H1 (cell line): ENCODE measurements around the gene ZBTB20. TPM values are rescaled to one million over a fixed set of nuclear protein-coding genes. Genes with fewer than 3 reads are reported as not detected.

Experiments
- CTCF ChIA-PET: fragments of 300-600 bp; sonication (Branson Sonifier 250); formaldehyde crosslinking; loops from one replicate; lab custom pipeline; 2021; ENCODE audit not compliant: partially characterized antibody; lab: Charles Lee
- POLR2A ChIA-PET: fragments of 300-600 bp; sonication (Branson Sonifier 250); formaldehyde crosslinking; loops from one replicate; lab custom pipeline; 2021; ENCODE audit warnings: inconsistent platforms; ENCODE audit not compliant: partially characterized antibody; lab: Charles Lee
- DNase-seq, 2 experiments: peaks; one replicate each; pipeline versions ENCODE4 v3.0.0 to v3.0.0-alpha.2; 2010 to 2022; ENCODE audit warnings: low spot score in 2 of 2, low read depth in 1 of 2, mixed read lengths in 1 of 2
- FAIRE-seq: peaks from 2 replicates; lab custom pipeline; 2011; peaks lifted over from hg19 to GRCh38; lab: Jason Lieb, UNC
- H2AFZ ChIP-seq: 2 replicates; pipeline ENCODE4 v1.8.1; 2012; ENCODE audit warnings: low read length, inconsistent platforms
- H2AK5ac ChIP-seq: 2 replicates; pipeline ENCODE4 v1.6.1; 2013; ENCODE audit warnings: low read depth, low read length
- H2BK120ac ChIP-seq: replicated peaks from 2 replicates; pipeline ENCODE3; 2013; ENCODE audit warnings: low read depth, low read length, inconsistent platforms
- H2BK12ac ChIP-seq: 2 replicates; pipeline ENCODE4 v1.6.1; 2013; ENCODE audit warnings: low read depth, low read length
- H2BK15ac ChIP-seq: 2 replicates; pipeline ENCODE4 v1.6.1; 2013; ENCODE audit warnings: low read length
- H2BK20ac ChIP-seq: 2 replicates; pipeline ENCODE4 v1.6.1; 2013; ENCODE audit warnings: low read length
- H2BK5ac ChIP-seq: 2 replicates; pipeline ENCODE4 v1.6.1; 2013; ENCODE audit warnings: low read depth, low read length
- H3K14ac ChIP-seq: 2 replicates; pipeline ENCODE4 v1.6.1; 2013; ENCODE audit warnings: inconsistent platforms; ENCODE audit not compliant: insufficient read length
- H3K18ac ChIP-seq: 2 replicates; pipeline ENCODE4 v1.6.1; 2013; ENCODE audit warnings: low read length; ENCODE audit errors: extremely low read depth
- H3K23ac ChIP-seq: 2 replicates; pipeline ENCODE4 v1.6.1; 2013; ENCODE audit warnings: inconsistent platforms; ENCODE audit not compliant: insufficient read length
- H3K23me2 ChIP-seq: 2 replicates; pipeline ENCODE4 v1.6.1; 2013; ENCODE audit warnings: low read depth, low read length
- H3K27ac ChIP-seq: 2 replicates; pipeline ENCODE4 v1.6.1; 2011; ENCODE audit warnings: low read depth, low read length, inconsistent platforms
- H3K27me3 ChIP-seq, 4 experiments: replicated peaks in 1 of 4; 1 replicate in 1 of 4; 2 replicates in 3 of 4; pipeline versions ENCODE4 v1.6.1 to v1.8.1; 2011 to 2013; ENCODE audit warnings: low read length in 3 of 4, mild to moderate bottlenecking in 3 of 4, inconsistent platforms in 2 of 4, mixed read lengths in 2 of 4, moderate library complexity in 1 of 4; ENCODE audit not compliant: control insufficient read depth in 3 of 4, insufficient read depth in 3 of 4; ENCODE audit errors: extremely low read depth in 1 of 4
- H3K36me3 ChIP-seq, 4 experiments: 2 replicates each; pipeline versions ENCODE4 v1.6.1 to v1.8.1; 2011 to 2013; ENCODE audit warnings: mild to moderate bottlenecking in 4 of 4, low read length in 3 of 4, moderate library complexity in 2 of 4, control low read depth in 1 of 4, inconsistent platforms in 1 of 4; ENCODE audit not compliant: insufficient read depth in 4 of 4, control insufficient read depth in 2 of 4
- H3K4ac ChIP-seq: replicated peaks from 2 replicates; pipeline ENCODE3; 2013; ENCODE audit warnings: low read length, low read depth, mixed read lengths, inconsistent platforms; ENCODE audit not compliant: insufficient read length
- H3K4me1 ChIP-seq, 4 experiments: replicated peaks in 1 of 4; 1 replicate in 1 of 4; 2 replicates in 3 of 4; pipeline versions ENCODE4 v1.6.1 to v1.8.1; 2011 to 2013; ENCODE audit warnings: low read length in 3 of 4, inconsistent platforms in 2 of 4, mixed read lengths in 1 of 4; ENCODE audit not compliant: insufficient read depth in 4 of 4, control insufficient read depth in 3 of 4
- H3K4me2 ChIP-seq, 2 experiments: 2 replicates each; pipeline versions ENCODE4 v1.6.1 to v1.8.1; 2011 to 2013; ENCODE audit warnings: low read depth in 2 of 2, low read length in 2 of 2, control low read depth in 1 of 2, inconsistent platforms in 1 of 2, mild to moderate bottlenecking in 1 of 2; ENCODE audit not compliant: insufficient read depth in 1 of 2
- H3K4me3 ChIP-seq, 4 experiments: fragments of 200-600, 300-600 bp in 1 of 4; sonication (generic), shearing (Covaris generic), sonication (Bioruptor Twin) in 1 of 4; 2 replicates each; pipeline versions ENCODE4 v1.5.1 to v1.8.1; 2011 to 2016; ENCODE audit warnings: low read length in 4 of 4, low read depth in 3 of 4, control low read depth in 2 of 4, inconsistent platforms in 2 of 4, mild to moderate bottlenecking in 2 of 4, mixed read lengths in 1 of 4, moderate library complexity in 1 of 4; ENCODE audit not compliant: insufficient read depth in 2 of 4; ENCODE audit errors: extremely low read depth in 1 of 4
- H3K56ac ChIP-seq: replicated peaks from 2 replicates; pipeline ENCODE3; 2013; ENCODE audit warnings: low read depth, mild to moderate bottlenecking, mixed read lengths, low read length, inconsistent platforms; ENCODE audit not compliant: insufficient read length
- H3K79me1 ChIP-seq: 2 replicates; pipeline ENCODE4 v1.6.1; 2013; ENCODE audit warnings: low read depth, low read length, control low read depth
- H3K79me2 ChIP-seq, 2 experiments: 2 replicates each; pipeline versions ENCODE4 v1.6.1 to v1.8.1; 2012 to 2013; ENCODE audit warnings: low read length in 2 of 2, mild to moderate bottlenecking in 2 of 2, inconsistent platforms in 1 of 2; ENCODE audit not compliant: insufficient read depth in 2 of 2, control insufficient read depth in 1 of 2
- H3K9ac ChIP-seq, 4 experiments: replicated peaks in 1 of 4; 1 replicate in 1 of 4; 2 replicates in 3 of 4; pipeline versions ENCODE4 v1.6.1 to v1.8.1; 2011 to 2013; ENCODE audit warnings: low read depth in 3 of 4, low read length in 3 of 4, control low read depth in 2 of 4, mild to moderate bottlenecking in 2 of 4, moderate library complexity in 2 of 4, inconsistent platforms in 1 of 4; ENCODE audit errors: extremely low read depth in 1 of 4
- H3K9me3 ChIP-seq, 2 experiments: 2 replicates each; pipeline versions ENCODE4 v1.6.1 to v1.8.1; 2012 to 2013; ENCODE audit warnings: mild to moderate bottlenecking in 2 of 2, moderate library complexity in 2 of 2, control low read depth in 1 of 2, inconsistent platforms in 1 of 2, low read depth in 1 of 2, low read length in 1 of 2, mixed read lengths in 1 of 2; ENCODE audit not compliant: insufficient read depth in 2 of 2
- H4K20me1 ChIP-seq, 2 experiments: replicated peaks in 1 of 2; 2 replicates each; pipeline versions ENCODE3 to v1.8.1; 2011 to 2013; ENCODE audit warnings: inconsistent platforms in 2 of 2, low read length in 2 of 2, mild to moderate bottlenecking in 1 of 2; ENCODE audit not compliant: insufficient read depth in 2 of 2, control insufficient read depth in 1 of 2
- H4K5ac ChIP-seq: 2 replicates; pipeline ENCODE4 v1.6.1; 2013; ENCODE audit warnings: low read length, low read depth, mixed read lengths, inconsistent platforms; ENCODE audit not compliant: insufficient read length
- H4K8ac ChIP-seq: 2 replicates; pipeline ENCODE4 v1.8.0; 2013; ENCODE audit warnings: mild to moderate bottlenecking, moderate library complexity, low read length, inconsistent platforms; ENCODE audit not compliant: insufficient read depth; ENCODE audit errors: extremely low read depth
- H4K91ac ChIP-seq: replicated peaks from 2 replicates; pipeline ENCODE3; 2013; ENCODE audit warnings: low read length, mixed read lengths, inconsistent platforms; ENCODE audit not compliant: insufficient read length
- CHD1 ChIP-seq: IDR thresholded peaks from 2 replicates; pipeline ENCODE4 v1.6.1; 2012; ENCODE audit warnings: low read depth, low read length, improper control_type of control experiment
- GABPA ChIP-seq: IDR thresholded peaks from 2 replicates; pipeline ENCODE4 v1.6.1; 2011; ENCODE audit warnings: mild to moderate bottlenecking, low read length, moderate library complexity, borderline replicate concordance; ENCODE audit not compliant: insufficient read depth
- HDAC2 ChIP-seq, 2 experiments: fragments of 300-600 bp in 1 of 2; sonication (generic) in 1 of 2; IDR thresholded peaks; 2 replicates each; pipeline ENCODE4 v1.6.1; 2011 to 2012; ENCODE audit warnings: low read depth in 2 of 2, low read length in 2 of 2, mild to moderate bottlenecking in 2 of 2, moderate library complexity in 2 of 2, borderline replicate concordance in 1 of 2, inconsistent platforms in 1 of 2
- SP2 ChIP-seq: IDR thresholded peaks from 2 replicates; pipeline ENCODE4 v1.6.1; 2012; ENCODE audit warnings: mild to moderate bottlenecking, low read length, inconsistent platforms
- TAF7 ChIP-seq: optimal IDR thresholded peaks from 2 replicates; pipeline ENCODE3; 2011; ENCODE audit warnings: low read depth, mild to moderate bottlenecking, inconsistent platforms, low read length, moderate library complexity, borderline replicate concordance
- polyA plus RNA-seq, 7 experiments: library from polyadenylated mRNA; depleted of rRNA in 3 of 7; stranded (reverse) in 5 of 7; unstranded in 2 of 7; fragments of >200 nt in 5 of 7; fragments of 200-250 nt in 2 of 7; gene quantifications; 1 replicate in 5 of 7; 2 replicates in 1 of 7; 4 replicates in 1 of 7; pipeline versions ENCODE4 v1.2.1 to v1.2.3, GENCODE V29; 2011 to 2013; ENCODE audit warnings: missing spikeins in 2 of 7, mixed read lengths in 2 of 7
- total RNA-seq: library from RNA; stranded (reverse); fragmentation: NEBNext Ultra II Directional; extraction: Animal tissue kit (Norgen Biotek cat#: 25700); gene quantifications from 2 replicates; pipeline ENCODE4 v1.2.1, GENCODE V29; 2021

ZBTB20 gene
- total and polyA plus RNA-seq, 2 of the 8 experiments (the other 6 are each of a cell fraction or from before 2014, with no cell fraction given), result 0.35 to 1.3 TPM

DNA sequence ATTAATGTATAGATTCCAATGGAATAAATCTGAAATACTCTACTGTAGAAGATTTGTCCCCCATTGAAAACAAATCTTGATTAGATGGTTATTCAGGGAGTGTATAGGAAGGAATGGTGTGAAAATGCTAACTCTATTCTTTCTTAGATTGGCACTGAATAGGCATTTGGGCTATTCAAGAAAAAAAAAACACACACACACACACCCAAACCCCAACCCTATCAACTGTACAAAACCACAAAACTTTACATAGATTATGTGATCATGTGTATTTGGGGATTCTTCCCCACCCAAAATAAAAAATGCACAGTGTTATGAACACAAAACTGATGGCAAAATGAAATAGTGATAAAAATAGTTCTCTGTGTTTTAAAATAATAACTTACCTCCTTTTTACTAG is 791.4 kb downstream of the ZBTB20 start:
- H3K27ac ChIP-seq, result no peak overlapping the region
- no peak overlapping the region for H4K8ac ChIP-seq
- ChIA-PET CTCF (interaction anchor here (1.5 to 3.1 kb wide), 2 partner anchors 15 to 64 kb away, joined by 5 to 19 read pairs; no protein-coding TSS in a partner anchor), POLR2A (interaction anchor here (1.0 kb wide), 1 partner anchor 10 kb away, joined by 4 read pairs; no protein-coding TSS in a partner anchor)
- H3K4me3 ChIP-seq, result peak overlapping the region in 1 of 4 experiments; percentile 8; a peak in 1 of 8 replicates
- H3K23me2 ChIP-seq, result no peaks in the 10 kb centered on the region
- H3K27me3 ChIP-seq, result no peaks in the 10 kb centered on the region
- peaks cover 7 to 18% (median 12%) of the 10 kb centered on the region in 4 experiments for H3K4me1 ChIP-seq
- no peak overlapping the region; the same call in 1 of the 2 replicates for H3K18ac ChIP-seq
- H4K91ac ChIP-seq, result no peak overlapping the region
- no peak overlapping the region for H2AFZ ChIP-seq
- no peak overlapping the region for H3K23ac ChIP-seq
- no peak overlapping the region for H2BK12ac ChIP-seq
- H3K4me2 ChIP-seq, result peak overlapping the region; percentile 28 to 39; a peak in 2 of 4 replicates
- no peak overlapping the region for H3K9ac ChIP-seq
- no peak for FAIRE-seq
- H2AK5ac ChIP-seq, result no peak overlapping the region
- no peak for DNase-seq
- no peaks in the 10 kb centered on the region for H3K79me1 ChIP-seq
- peak overlapping the region; percentile 23; the same call in 1 of the 2 replicates for H2BK5ac ChIP-seq
- TF ChIP-seq HDAC2 (IDR thresholded peaks at IDR 0.05; ENCODE audit: borderline replicate concordance in 1 of 2, low read depth in 2 of 2, low read length in 2 of 2) (no peak), GABPA (no peak), SP2 (no peak), CHD1 (no peak), TAF7 (no peak)
- H3K36me3 ChIP-seq, result no peaks in the 10 kb centered on the region
- no peaks in the 10 kb centered on the region for H3K79me2 ChIP-seq
- H4K20me1 ChIP-seq, result no peaks in the 10 kb centered on the region
- no peak overlapping the region for H2BK20ac ChIP-seq
- H4K5ac ChIP-seq, result no peak overlapping the region
- H2BK120ac ChIP-seq, result peak overlapping the region; percentile 79
- H2BK15ac ChIP-seq, result no peak overlapping the region
- H3K9me3 ChIP-seq, result no peaks in the 10 kb centered on the region; a peak in 1 of 4 replicates
- no peak overlapping the region for H3K4ac ChIP-seq
- H3K56ac ChIP-seq, result no peak overlapping the region
- H3K14ac ChIP-seq, result no peak overlapping the region
